H9 (cell line): ENCODE data around the gene BYSL. TPM values are rescaled to one million over a fixed set of nuclear protein-coding genes. Genes with fewer than 3 reads are reported as not detected.

ENCODE experiments used
- DNase-seq: peaks from one replicate; pipeline ENCODE4 v3.0.0-alpha.2; 2017
- H2AFZ ChIP-seq: one replicate; pipeline ENCODE4 v1.6.1; 2013; ENCODE audit warnings: mild to moderate bottlenecking, low read length, control low read depth, moderate library complexity
- H2AK5ac ChIP-seq: 2 replicates; pipeline ENCODE4 v1.6.1; 2013; ENCODE audit warnings: low read length, control low read depth, mixed read lengths; ENCODE audit not compliant: insufficient read length
- H2BK120ac ChIP-seq: one replicate; pipeline ENCODE4 v1.6.1; 2013; ENCODE audit warnings: low read depth, mild to moderate bottlenecking, low read length, control low read depth, inconsistent platforms; ENCODE audit not compliant: poor library complexity, severe bottlenecking
- H2BK12ac ChIP-seq: 2 replicates; pipeline ENCODE4 v1.6.1; 2013; ENCODE audit warnings: low read length, control low read depth, mixed read lengths, low read depth; ENCODE audit not compliant: insufficient read length
- H2BK15ac ChIP-seq: 2 replicates; pipeline ENCODE4 v1.6.1; 2013; ENCODE audit warnings: low read depth, low read length, control low read depth
- H2BK20ac ChIP-seq: one replicate; pipeline ENCODE4 v1.6.1; 2013; ENCODE audit warnings: low read depth, mild to moderate bottlenecking, low read length, control low read depth, inconsistent platforms; ENCODE audit not compliant: poor library complexity, severe bottlenecking
- H2BK5ac ChIP-seq: 2 replicates; pipeline ENCODE4 v1.6.1; 2013; ENCODE audit warnings: low read length, control low read depth, mixed read lengths; ENCODE audit not compliant: insufficient read length
- H3K14ac ChIP-seq: 2 replicates; pipeline ENCODE4 v1.6.1; 2013; ENCODE audit warnings: low read length, control low read depth; ENCODE audit not compliant: insufficient read depth
- H3K18ac ChIP-seq: 2 replicates; pipeline ENCODE4 v1.6.1; 2013; ENCODE audit warnings: low read depth, mild to moderate bottlenecking, mixed read lengths, low read length, control low read depth; ENCODE audit not compliant: insufficient read length
- H3K23ac ChIP-seq: 2 replicates; pipeline ENCODE4 v1.6.1; 2013; ENCODE audit warnings: low read length, control low read depth, mixed read lengths, low read depth; ENCODE audit not compliant: insufficient read length
- H3K23me2 ChIP-seq: 2 replicates; pipeline ENCODE4 v1.6.1; 2013; ENCODE audit warnings: low read depth, mild to moderate bottlenecking, mixed read lengths, low read length, control low read depth; ENCODE audit not compliant: insufficient read length, poor library complexity, severe bottlenecking
- H3K27ac ChIP-seq: 2 replicates; pipeline ENCODE4 v1.5.1; 2013; ENCODE audit warnings: low read length, control low read depth, mixed read lengths, low read depth; ENCODE audit not compliant: insufficient read length
- H3K27me3 ChIP-seq: 2 replicates; pipeline ENCODE4 v1.6.1; 2013; ENCODE audit warnings: low read length, control low read depth, inconsistent platforms; ENCODE audit not compliant: insufficient read depth
- H3K4ac ChIP-seq: 2 replicates; pipeline ENCODE4 v1.6.1; 2013; ENCODE audit warnings: low read depth, mild to moderate bottlenecking, control low read depth, inconsistent platforms, low read length, moderate library complexity
- H3K4me1 ChIP-seq: 2 replicates; pipeline ENCODE4 v1.6.1; 2013; ENCODE audit warnings: low read length, control low read depth, inconsistent platforms; ENCODE audit not compliant: insufficient read depth
- H3K4me2 ChIP-seq: 2 replicates; pipeline ENCODE4 v1.6.1; 2013; ENCODE audit warnings: low read length, control low read depth, mixed read lengths; ENCODE audit not compliant: insufficient read length, insufficient read depth
- H3K56ac ChIP-seq: 2 replicates; pipeline ENCODE4 v1.6.1; 2013; ENCODE audit warnings: low read depth, mild to moderate bottlenecking, mixed read lengths, low read length, control low read depth; ENCODE audit not compliant: insufficient read length
- H3K79me1 ChIP-seq: 2 replicates; pipeline ENCODE4 v1.6.1; 2013; ENCODE audit warnings: low read depth, mild to moderate bottlenecking, moderate library complexity, low read length, control low read depth, inconsistent platforms; ENCODE audit not compliant: insufficient read depth, poor library complexity, severe bottlenecking
- H3K79me2 ChIP-seq: 2 replicates; pipeline ENCODE4 v1.6.1; 2013; ENCODE audit warnings: low read length, control low read depth, inconsistent platforms; ENCODE audit not compliant: insufficient read depth
- H3K9ac ChIP-seq: 2 replicates; pipeline ENCODE4 v1.6.1; 2013; ENCODE audit warnings: low read length, control low read depth, mixed read lengths; ENCODE audit not compliant: insufficient read length; ENCODE audit errors: extremely low read depth
- H3K9me3 ChIP-seq: one replicate; pipeline ENCODE4 v1.6.1; 2013; ENCODE audit warnings: low read depth, low read length, inconsistent platforms; ENCODE audit not compliant: control insufficient read depth
- H3T11ph ChIP-seq: one replicate; pipeline ENCODE4 v1.6.1; 2013; ENCODE audit warnings: mild to moderate bottlenecking, low read length, control low read depth, inconsistent platforms
- H4K20me1 ChIP-seq: one replicate; pipeline ENCODE4 v1.6.1; 2013; ENCODE audit not compliant: control insufficient read depth, insufficient read length, insufficient read depth
- H4K5ac ChIP-seq: 2 replicates; pipeline ENCODE4 v1.6.1; 2013; ENCODE audit warnings: low read depth, mild to moderate bottlenecking, mixed read lengths, low read length, control low read depth; ENCODE audit not compliant: insufficient read length
- H4K8ac ChIP-seq: replicated peaks from 2 replicates; pipeline ENCODE4 v1.6.1; 2013; ENCODE audit warnings: low read length, control low read depth, mixed read lengths, low read depth; ENCODE audit not compliant: insufficient read length
- H4K91ac ChIP-seq: 2 replicates; pipeline ENCODE4 v1.6.1; 2013; ENCODE audit warnings: low read depth, mild to moderate bottlenecking, moderate library complexity, mixed read lengths, low read length, control low read depth; ENCODE audit not compliant: insufficient read length
- H3K27ac Mint-ChIP-seq, 3 experiments: 2 replicates in 2 of 3; 3 replicates in 1 of 3; pipeline ENCODE4 v1.8.0; 2020 to 2021; ENCODE audit warnings: mixed read lengths in 3 of 3, mild to moderate bottlenecking in 1 of 3, moderate library complexity in 1 of 3
- H3K27me3 Mint-ChIP-seq: 2 replicates; pipeline ENCODE4 v1.8.0; 2021; ENCODE audit warnings: low read depth, mild to moderate bottlenecking, moderate library complexity, mixed read lengths
- H3K36me3 Mint-ChIP-seq, 3 experiments: 2 replicates in 2 of 3; 3 replicates in 1 of 3; pipeline ENCODE4 v1.8.0; 2020 to 2021; ENCODE audit warnings: low read depth in 3 of 3, mixed read lengths in 3 of 3; ENCODE audit not compliant: insufficient read depth in 1 of 3
- H3K4me1 Mint-ChIP-seq, 2 experiments: 2 replicates each; pipeline ENCODE4 v1.8.0; 2020; ENCODE audit warnings: mixed read lengths in 2 of 2
- H3K4me3 Mint-ChIP-seq, 2 experiments: 2 replicates in 1 of 2; 3 replicates in 1 of 2; pipeline ENCODE4 v1.8.0; 2020 to 2021; ENCODE audit warnings: mild to moderate bottlenecking in 2 of 2, mixed read lengths in 2 of 2, moderate library complexity in 1 of 2
- H3K9me3 Mint-ChIP-seq, 2 experiments: 2 replicates in 1 of 2; 3 replicates in 1 of 2; pipeline ENCODE4 v1.8.0; 2020; ENCODE audit warnings: mild to moderate bottlenecking in 2 of 2, mixed read lengths in 2 of 2, moderate library complexity in 1 of 2
- CTCF ChIP-seq: fragments of 200-600 bp; sonication (generic); conservative IDR thresholded peaks from 3 replicates; pipeline ENCODE4 v1.8.0; 2021; ENCODE audit warnings: antibody characterized with exemption, mild to moderate bottlenecking
- WGBS: extraction: QIAGEN DNeasy Blood & Tissue Kit; methylation state at CpG from one replicate; pipeline ENCODE4 v1.1.7; 2013; ENCODE audit warnings: missing lambda C conversion rate, low lambda C conversion rate, mixed read lengths; ENCODE audit not compliant: insufficient read length; ENCODE audit errors: extremely low coverage; 5-methylcytosine and 5-hydroxymethylcytosine counted together
- total RNA-seq: library from RNA; stranded (reverse); gene quantifications from 2 replicates; pipeline ENCODE4 v1.2.1, GENCODE V29; 2021

Gene BYSL
- total RNA-seq, 1 experiment from 2014 or later: 71.1 TPM

DNA sequence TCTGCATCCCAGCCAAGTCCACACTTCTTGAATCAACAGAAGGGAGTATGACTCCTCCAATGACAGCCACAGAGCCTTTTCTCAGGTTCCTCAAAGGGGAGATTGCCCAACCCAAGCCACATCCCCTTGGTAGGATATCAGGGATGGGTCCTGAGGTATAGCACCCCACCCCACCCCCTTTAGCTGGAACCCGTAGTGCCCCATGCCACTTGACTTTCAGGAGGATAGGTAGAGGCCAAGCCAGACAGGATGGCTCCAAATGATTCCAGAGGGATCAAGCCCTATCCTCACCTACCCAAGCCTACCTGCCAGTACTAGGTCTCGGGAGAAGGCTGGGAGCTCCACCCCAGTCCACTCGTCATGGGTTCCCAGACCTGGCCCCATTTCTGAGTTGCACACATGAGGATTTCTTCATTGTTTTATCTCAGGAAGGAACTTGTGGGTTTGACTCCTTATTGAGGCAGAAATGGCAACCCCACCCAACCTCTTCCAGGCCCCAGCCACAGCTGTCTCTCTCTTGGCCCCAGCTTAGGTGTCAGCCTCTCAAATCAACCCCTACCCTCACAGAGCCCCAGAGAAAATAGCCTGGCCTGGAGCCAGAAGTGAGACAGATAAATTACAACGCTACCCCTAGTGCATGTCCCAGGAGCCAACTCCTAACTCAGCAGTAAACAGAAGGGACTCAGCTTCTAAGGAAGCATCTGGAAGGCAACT lies 16.7 kb downstream of the BYSL start:
- WGBS: no CpG with 5 or more reads among the region's 4 CpGs
- Histone ChIP-seq H2BK12ac (no peak overlapping the region), H3K27me3 (no peaks in the 10 kb centered on the region), H2AK5ac (no peak overlapping the region), H3K27ac (no peak overlapping the region), H3K23ac (no peak overlapping the region), H3T11ph (no peak overlapping the region), H3K56ac (no peak overlapping the region), H3K9ac (no peak overlapping the region), H3K79me2 (no peaks in the 10 kb centered on the region), H3K23me2 (peaks cover 7% of the 10 kb centered on the region), H3K14ac (no peak overlapping the region), H2AFZ (no peak overlapping the region), H2BK5ac (no peak overlapping the region), H2BK120ac (no peak overlapping the region), H4K91ac (no peak overlapping the region), H3K79me1 (no peaks in the 10 kb centered on the region), H3K4ac (no peak overlapping the region), H3K18ac (no peak overlapping the region), H2BK20ac (no peak overlapping the region), H2BK15ac (no peak overlapping the region), H4K5ac (no peak overlapping the region), H4K20me1 (peaks cover 3% of the 10 kb centered on the region), H3K9me3 (no peaks in the 10 kb centered on the region), H3K4me2 (no peak overlapping the region), H3K4me1 (peaks cover 16% of the 10 kb centered on the region; the same call in 1 of the 2 replicates), H4K8ac (no peak overlapping the region)
- Mint-ChIP-seq H3K27me3 (peaks cover 5% of the 10 kb centered on the region), H3K36me3 (peaks cover 11 to 39% (median 22%) of the 10 kb centered on the region in 3 experiments), H3K9me3 (no peaks in the 10 kb centered on the region), H3K4me1 (peaks cover 31 to 40% of the 10 kb centered on the region in 2 experiments), H3K27ac (no peak overlapping the region), H3K4me3 (peak overlapping the region in 1 of 2 experiments; percentile 20; a peak in 1 of 5 replicates)
- TF ChIP-seq CTCF: no peak
- no peak for DNase-seq
